GM21367 (cell line): ENCODE results near the gene ELFN1.

ENCODE experiments used
- ATAC-seq: cut with Tn5 transposase; IDR thresholded peaks from one replicate; pipeline ENCODE4 v1.9.1; 2021; ENCODE audit not compliant: unreplicated experiment

The ELFN1 gene

DNA sequence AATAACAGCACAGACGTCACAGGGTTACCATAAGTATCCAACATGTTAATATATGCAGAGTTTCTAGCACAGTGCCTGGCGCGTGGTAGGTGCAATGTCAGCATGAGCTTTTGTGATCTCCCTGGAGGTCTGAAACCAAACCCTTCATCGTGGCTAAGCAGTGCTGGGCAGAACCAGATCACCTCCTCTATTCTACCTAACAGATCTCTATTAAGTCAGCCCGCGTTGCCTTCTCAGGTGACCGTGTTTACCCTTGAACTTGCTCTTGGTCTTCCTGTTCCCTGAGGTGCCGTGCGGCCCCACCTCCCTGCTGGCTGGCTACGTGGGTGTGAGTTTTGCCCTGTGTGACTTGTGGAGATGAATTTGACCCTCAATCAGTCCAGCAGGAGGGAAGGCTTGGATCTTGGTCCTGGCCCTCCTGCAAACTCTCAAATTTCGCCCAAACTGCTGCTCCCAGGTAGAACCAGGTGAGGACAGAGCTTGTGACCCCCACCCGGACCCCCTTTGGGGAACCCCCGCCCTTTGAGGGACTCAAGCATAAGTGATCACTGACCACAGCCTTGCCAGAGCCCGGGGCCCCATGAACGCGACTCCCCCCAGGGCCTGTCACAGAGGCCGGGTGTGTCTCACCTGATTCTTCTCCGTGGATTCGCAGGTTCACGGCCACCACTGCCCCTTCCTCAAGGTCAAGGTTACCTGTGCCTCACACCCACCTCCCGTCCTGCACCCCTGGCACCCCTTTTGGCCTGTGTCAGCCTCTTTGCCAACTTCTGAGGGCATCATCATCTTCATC is 54.2 kb downstream of the ELFN1 start:
- no peak for ATAC-seq

DNA sequence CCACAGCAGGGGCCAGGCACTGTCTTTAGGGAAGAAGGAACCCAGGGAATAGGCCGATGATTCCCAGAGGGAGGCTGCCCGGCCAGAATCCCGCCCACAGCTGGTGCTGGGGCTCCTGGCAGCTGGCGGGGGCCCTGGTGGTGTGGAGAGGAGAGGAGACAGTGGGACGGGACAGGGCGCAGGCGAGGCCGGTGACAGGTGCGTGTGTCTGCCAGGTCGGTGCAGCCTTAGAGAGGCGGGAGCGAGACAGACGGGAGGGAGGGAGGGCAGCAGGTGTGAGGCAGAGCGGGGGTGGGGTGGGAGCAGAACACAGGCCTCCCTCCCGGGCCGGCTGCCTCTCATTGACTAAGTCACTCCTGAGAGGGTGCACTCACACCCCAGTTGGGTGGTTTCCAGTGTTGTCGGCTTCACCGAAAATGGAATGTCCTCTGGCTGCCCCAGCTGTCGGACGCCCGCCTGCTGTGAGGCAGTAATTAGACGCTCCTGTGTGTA is 55.2 kb downstream of the ELFN1 start:
- no peak for ATAC-seq

DNA sequence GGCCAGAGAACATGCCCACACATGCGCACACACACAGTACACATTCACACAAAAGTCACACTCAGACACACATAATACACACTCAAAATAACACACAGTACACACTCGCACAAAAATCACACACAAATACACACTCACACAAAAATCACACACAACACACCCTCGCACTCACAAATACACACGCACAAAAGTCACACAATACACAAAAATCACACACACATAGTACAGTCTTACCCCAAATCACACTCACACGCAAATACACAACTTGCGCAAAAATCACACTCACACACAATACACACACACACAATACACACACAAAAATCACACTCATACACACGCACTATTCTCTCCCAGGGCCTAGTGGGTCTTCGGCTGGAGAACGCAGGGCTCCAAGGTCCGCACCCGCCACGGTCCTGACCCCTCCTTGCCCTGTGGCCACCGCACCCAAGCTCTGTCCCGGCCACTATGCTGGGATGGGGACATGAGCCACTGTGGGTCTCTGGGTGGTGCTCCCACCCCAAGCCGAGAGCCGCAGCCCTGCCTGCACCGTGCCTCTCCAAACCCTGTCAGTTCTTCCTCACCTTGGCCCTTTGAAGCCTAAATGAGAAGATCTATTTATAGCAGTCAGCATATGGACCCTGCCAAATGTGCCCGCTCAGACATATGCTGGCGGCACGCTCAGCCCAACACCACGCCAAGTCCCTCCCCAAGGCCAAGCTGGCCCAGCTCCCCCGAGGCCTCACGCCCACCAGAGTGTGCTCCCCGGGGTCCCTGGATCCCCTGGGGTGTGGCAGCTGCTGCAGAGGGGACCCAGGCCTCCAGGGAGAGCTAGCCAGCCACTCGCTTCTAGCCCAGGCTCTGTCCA is 55.9 kb downstream of the ELFN1 start:
- ATAC-seq = no peak

DNA sequence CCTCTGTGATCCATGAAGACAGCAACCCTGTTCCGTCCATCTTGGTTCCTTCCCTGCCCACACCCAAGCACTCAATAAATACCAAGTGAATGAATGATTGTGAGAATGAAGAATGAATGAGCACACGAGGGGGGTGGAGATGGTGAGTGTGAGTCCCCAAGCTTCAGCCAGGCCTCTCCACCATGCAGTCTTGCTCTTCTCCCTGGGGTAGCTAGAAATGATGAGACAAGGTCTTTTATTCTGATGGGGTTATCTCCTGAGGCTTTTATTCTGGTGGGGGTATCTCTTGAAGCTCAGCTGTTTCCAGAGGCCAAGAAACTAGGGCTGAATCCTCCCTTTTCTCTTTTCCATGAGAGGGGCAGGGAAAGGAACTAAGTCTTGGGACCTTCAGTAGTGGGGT is 57.0 kb downstream of the ELFN1 start:
- ATAC-seq = no peak

DNA sequence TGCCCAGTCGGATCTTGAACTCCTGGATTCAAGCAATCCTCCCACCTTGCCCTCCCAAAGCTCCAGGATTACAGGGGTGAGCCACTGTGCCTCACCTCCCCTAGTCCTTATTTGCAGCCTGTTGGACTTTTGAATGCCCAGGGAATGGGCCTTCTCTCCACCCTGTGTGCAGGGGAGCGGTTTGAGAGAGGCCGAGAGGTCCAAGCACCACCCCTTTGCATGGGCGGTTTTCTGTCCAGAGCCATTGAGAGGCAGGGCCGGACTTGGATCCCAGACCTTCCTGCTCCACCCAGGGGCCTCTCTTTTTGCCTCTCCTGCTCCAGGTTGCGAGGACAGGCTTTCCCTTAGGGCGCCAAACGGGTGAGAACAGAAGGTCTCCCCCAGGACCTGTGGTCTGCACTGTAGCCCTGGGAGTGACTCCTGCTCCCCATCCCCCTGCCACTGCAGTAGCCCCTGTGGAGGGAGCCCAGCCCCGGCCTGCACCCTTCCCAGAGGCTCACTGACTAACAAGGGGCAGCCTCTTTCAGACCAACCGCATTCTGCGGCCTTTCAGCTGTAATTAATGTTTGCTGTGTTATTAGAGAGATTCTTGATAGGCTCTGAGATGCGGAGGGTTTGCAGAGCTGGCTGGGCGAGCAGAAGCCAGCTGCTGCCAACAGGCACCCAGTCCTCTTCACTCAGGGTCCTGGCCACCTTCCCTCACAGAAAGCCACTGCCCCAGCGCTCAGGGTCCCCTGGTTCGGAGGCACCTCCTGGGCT is 57.9 kb downstream of the ELFN1 start:
- ATAC-seq = no peak

DNA sequence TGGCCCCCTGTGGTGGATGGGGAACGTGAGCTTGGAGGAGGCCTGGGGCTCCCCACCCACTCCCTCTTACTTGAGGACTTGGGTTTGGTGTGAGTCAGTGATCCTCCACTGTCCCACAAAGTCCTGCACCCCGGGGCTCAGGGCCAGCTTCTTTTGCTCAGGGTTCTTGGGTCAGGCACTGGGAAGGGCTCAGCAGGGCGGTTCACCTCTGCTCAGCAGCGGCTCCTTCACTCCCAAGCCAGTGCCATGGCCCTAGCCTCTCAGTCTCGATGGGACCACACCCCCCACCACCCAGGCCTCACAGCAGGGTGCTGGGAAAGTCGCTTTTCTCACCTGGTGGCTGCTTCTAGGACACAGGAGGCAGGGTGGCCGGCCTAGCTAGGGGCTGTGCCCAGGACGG is 59.1 kb downstream of the ELFN1 start:
- ATAC-seq = no peak

DNA sequence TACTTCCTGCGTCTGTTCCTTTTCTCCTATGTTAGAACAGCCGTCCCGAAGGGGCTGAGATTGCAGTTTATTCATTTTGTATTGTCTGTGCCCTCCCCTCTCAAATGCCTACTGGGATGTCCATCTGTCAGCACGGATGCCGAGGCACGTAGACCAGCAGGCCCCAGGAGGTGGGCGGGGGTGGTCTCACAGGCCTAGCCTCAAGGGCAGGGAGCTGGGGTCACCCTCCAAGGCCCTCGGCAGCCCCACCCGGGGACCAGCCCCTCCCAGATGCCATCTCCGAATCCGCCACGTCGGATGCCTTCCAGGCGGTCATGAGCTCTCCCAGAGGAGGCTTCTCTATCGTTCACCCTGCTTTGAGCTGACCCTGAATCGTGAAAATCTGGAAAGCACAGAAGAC is 59.7 kb downstream of the ELFN1 start:
- ATAC-seq = no peak

DNA sequence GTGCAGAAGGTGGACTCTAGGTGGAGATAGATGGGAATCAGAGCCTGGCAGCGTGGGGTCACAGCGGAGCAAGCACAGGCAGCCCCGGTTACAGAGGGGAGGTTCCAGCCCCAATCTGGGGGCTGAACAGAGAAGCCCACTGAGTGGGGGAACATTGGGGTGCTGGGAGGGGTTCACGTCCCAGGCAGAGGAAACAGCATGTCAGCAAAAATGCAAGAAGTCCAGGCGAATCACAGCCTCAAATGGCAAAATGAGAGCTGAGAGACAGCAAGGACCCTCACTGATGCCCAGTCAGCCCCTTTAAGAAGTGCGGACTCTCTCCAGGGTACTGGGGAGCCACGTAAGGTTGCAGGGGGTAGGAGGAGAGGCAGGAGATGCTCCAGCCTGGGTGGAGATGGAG is 62.0 kb downstream of the ELFN1 start:
- ATAC-seq = no peak

DNA sequence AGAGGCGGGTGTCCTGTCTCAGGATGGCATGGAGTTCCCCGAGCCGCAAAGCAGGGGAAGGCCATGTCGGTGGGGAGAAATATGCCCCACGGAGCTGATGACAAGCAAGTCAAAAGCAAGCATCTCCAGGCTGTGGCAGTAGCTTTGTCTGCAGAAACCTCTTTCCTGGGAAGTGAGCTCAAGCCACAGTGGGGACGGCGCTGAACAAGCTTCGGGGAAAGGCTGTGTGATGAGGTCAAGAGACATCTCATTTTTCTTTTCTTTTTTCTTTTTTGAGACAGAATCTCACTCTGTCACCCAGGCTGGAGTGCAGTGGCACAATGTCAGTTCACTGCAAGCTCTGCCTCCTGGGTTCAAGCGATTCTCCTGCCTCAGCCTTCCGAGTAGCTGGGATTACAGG is 62.6 kb downstream of the ELFN1 start:
- no peak for ATAC-seq

DNA sequence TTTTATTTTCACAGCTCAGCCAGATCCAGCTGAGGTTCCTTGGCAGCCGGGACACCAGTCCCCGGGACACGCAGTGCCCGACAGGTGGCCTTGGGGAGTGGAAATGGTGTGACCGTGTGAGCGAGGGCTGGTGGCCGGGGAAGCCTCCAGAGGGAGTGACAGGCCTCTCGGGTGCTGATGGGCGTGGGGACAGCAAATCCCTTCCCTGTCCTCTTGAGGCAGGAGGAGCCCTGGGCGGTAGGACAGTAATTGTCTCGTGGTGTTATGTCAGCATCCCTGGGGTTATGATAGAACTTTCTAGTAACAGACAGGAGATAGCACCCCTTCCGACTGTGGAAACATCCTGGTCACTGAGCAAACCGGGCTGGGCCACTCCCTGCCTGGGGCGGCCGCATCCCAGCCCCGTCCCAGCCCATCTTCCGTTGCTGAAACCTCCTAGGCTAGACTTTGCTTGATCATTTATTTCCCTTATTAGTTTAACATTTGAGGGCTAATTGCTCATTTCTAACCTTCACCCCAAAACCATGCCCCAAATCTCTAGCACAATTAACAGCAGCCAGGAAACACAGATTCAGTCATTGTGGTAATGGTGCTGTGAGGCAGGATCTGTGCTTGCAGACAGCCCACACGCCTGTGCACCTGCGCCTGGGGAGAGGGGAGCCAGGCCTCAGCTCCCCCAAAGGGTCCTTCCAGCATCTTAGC is 63.3 kb downstream of the ELFN1 start:
- ATAC-seq = no peak

DNA sequence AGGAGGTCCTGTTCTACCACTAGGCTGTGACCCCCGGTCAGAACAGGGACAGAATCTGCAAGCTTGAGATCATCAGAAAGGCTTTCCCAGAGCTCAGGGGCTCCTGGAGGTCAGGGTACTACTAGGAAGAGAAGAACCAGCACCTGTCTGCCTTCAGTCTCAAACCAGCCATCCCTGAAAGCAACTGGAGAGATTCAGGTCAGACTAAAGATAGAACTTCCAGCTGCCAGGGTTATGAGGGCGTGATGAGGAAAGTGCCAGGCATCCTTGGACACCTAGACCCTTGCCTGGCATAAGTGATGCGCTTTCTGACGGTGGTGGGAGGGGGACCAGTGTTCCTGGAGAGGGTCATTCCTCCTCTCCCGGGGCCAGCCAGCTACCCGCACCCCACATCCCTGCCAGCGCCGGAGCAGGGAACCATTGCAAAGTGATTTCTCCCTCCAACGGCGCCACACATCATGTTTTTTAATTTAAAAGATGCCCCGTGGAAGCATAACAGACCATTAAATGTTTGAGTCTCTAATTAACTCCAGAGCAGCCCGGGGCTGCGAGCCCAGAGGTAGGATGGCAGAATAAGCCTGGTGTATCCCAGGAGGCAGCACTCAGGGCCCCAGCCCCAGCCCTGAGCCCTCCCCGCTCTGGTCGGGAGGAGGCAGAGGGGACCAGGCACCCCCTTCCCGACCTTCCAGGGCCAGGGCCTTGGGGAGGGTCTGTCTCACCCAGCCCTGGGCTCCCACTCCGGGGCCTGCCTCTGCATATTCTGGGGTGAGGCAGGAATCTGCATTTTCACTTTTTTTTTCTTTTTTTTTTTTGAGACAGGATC is 64.0 kb downstream of the ELFN1 start:
- ATAC-seq = no peak

DNA sequence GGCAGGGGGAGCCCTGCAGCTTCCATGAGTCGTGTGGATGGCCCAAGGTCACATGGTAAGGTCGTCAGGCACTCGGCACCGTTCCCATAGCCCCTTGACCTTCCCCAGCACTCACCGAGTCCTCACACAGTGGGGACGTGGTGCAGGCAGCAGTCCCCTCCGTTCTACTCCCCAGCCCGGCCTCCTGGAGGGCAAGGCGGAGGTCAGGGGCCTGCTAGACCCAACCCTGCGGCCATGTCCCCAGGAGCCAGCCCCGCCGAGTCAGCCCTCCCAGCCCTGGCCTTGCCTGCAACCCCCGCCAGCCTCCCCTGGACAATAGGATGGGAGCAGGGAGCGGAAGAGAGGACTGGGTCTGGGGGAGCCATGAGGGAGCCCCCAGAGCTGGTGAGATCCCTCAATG is 65.2 kb downstream of the ELFN1 start:
- no peak for ATAC-seq

DNA sequence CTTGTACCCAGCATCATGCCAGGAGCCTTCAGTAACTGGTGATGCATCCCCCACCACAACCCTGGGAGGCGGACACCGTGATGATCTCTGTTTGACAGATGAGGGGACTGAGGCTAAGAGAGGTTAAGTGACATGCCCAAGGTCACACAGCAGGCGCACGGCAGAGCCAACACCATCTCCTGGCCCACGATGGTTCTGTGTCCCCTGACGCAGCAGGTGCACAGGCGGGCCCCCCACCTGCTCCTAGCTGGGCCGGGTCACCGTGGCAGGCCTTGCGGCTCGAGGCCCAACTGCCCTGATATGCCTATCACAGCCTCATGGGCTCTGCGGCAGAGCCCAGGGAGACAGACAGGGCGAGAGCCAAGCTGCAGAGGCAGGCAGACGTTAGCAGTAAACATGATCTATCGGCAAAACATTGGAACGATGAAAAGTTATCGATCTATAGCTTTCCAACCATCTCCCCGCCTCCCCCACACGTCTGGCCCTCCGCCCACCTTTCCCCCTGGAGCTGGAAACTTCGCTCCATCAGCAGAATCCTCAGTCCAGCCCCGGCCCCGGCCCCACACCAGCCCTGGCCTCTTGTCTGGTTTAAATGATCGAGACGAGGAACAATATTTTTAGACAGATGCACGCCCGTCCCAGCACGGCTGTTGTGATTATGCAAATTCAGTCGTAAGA is 65.9 kb downstream of the ELFN1 start:
- no peak for ATAC-seq

DNA sequence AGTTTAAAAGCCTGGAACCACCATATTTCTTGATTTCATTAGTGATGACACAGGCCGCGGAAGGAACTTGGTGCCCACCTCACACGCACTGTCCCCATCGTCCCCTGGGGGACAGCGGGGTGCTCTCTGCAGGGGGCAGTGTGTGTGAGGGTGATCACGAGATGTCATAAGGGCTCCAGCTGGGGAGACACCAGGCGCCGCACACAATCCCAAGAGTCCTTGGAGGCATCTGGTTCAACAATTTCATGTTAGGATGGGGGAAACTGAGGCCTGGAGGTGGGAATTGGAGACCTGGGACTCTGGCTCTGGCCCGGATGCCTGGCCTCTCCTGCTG is 66.4 kb downstream of the ELFN1 start:
- ATAC-seq = no peak

DNA sequence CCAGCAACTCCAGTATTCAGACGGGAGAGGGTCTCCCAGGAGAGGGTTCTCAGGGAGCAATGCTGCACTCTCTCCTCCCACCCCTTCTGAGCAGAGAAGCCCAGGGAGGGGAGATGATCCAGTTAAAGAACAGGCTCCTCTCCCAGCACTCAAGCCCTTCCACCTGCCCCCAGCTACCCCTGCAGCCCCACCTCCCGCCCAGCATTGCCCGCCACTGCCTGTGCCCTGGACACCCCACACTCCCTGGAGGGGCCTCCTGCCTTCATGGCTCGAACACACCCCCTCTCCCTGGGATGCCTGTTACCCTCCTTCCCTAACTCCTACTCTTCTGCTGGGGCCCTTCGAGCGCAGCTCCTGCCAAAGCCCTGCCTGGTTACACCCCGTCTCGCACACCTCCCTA is 66.8 kb downstream of the ELFN1 start:
- no peak for ATAC-seq

DNA sequence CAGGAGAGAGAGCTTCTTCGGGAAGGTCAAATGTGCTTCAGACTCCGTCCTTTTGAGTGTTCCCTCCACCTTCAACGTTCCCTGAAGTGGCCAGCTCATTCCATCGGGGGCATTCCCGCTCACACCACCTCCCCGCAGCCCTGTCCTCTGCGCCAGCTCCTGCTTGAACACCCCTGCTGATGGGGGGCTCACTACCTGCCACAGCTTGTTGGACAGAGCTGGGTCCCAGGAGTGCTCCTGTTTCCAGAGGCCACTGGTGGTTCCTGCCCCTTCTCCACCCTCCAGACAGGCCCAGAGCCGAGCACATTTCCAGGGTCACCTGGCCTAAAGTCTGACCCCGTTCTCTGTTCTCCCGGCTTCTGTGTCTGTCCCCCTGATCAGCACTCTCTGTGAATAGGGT is 67.4 kb downstream of the ELFN1 start:
- no peak for ATAC-seq

DNA sequence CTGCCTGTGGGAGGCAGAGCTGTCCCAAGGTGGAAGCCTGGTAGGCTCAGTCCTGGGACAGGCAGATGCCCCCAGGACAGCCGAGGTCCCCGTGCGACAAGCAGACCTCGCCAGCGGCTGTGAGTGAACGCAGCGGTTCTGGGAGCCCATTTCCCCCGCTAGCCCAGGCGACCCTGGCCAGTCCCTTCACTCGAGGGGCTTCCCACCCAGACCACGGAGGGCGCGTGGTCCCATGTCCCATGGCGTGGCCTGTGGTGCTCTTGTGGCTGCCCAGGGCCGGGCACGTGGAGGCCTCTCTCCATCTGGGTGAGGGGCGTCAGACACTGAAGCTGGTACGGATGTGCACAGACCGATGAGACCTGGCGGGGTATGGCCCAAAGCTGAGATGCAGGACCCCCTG is 67.9 kb downstream of the ELFN1 start:
- ATAC-seq = no peak

DNA sequence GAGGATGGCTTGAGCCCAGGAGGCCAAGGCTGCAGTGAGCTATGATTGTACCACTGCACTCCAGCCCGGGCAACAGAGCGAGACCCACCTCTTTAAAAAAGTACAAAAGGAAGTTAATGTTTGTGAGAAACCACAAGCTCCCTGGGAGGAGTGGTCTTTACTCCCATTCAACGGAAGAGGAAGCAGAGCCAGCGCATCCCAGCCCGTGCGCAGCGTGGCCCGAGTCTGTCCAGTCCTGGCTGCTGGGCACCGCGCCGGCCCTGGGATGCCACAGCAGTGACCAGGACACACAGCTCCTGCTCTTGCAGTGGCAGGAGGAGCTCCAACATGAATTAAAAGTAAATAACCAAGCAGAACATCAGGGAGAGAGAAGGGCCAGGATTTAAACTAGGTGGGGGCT is 68.4 kb downstream of the ELFN1 start:
- ATAC-seq = no peak

DNA sequence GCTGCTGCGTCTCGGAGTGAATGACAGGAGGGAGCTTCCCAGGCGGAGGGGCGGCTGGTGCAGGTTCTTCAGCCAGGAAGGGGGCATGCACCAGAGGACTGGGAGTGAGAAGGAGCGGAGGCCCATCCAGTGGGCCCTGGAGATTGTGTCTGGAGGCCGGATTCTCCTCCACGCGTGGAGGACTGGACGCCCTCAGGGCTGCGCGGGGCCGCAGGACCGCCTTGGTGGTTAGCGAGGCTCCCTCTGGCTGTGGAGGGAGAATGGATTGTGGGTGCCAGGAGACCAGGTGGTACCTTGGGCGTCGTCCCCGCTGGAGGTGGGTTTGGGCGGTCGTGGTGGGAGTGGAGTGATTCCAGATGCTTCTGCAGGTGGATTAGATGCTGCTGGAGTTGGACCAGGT is 68.9 kb downstream of the ELFN1 start:
- ATAC-seq = no peak

DNA sequence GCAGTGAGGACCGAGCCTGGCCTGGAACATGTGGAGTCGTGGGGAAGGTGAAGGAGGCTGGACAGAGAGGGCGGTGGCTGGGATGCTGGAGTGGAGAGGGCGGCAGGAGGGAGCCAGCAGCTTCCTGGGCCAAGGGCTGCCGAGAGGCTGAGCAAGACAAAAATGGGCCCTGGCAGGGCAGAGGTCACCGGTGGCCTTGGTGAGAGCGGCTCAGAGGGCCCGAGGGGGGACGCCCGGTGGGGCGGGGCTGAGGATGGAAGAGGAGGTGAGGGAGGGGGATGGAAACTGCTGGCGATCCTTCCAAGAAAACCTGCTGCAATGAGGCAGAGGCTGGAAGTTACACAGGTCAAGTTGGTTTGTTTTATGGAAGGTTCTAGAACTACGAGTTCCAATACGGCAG is 69.5 kb downstream of the ELFN1 start:
- ATAC-seq = no peak
